Left lung (tissue), 10 donors: Measurements from ENCODE around the gene CACNA1I. TPM values are rescaled to one million over a fixed set of nuclear protein-coding genes. Genes with fewer than 3 reads are reported as not detected.

Experiments used
- ATAC-seq: fragments of 200-7000 bp; cut with Tn5 transposase; one replicate; pipeline ENCODE4 v1.9.1; 2020; ENCODE audit warnings: moderate library complexity
- DNase-seq, 4 donors: peaks; one replicate each; pipeline ENCODE4 v3.0.0-alpha.2; 2013 to 2020
- H3K27ac ChIP-seq, 2 donors: fragments of 200-600 bp; sonication (generic) in 1 of 2; one replicate each; pipeline versions ENCODE4 v1.5.0 to v1.8.0; 2020 to 2021
- H3K27me3 ChIP-seq, 2 donors: fragments of 200-600 bp; sonication (generic) in 1 of 2; one replicate each; pipeline versions ENCODE4 v1.5.0 to v1.8.0; 2020 to 2021
- H3K36me3 ChIP-seq, 2 donors: fragments of 200-600 bp; sonication (generic) in 1 of 2; one replicate each; pipeline versions ENCODE4 v1.5.0 to v1.8.0; 2020 to 2021
- H3K4me1 ChIP-seq, 2 donors: fragments of 200-600 bp; one replicate each; pipeline ENCODE4 v1.8.0; 2021
- H3K4me3 ChIP-seq, 2 donors: fragments of 200-600 bp; sonication (generic) in 1 of 2; one replicate each; pipeline versions ENCODE4 v1.5.0 to v1.8.0; 2020 to 2021; ENCODE audit warnings: mild to moderate bottlenecking in 1 of 2
- H3K9me3 ChIP-seq, 2 donors: fragments of 200-600 bp; sonication (generic) in 1 of 2; one replicate each; pipeline versions ENCODE4 v1.5.0 to v1.8.0; 2020 to 2021
- intact Hi-C, 2 donors: fragments of 100-400 bp; cut with DNase I; formaldehyde crosslinking; loops; one replicate each; pipeline versions ENCODE4 v1.11.2 to v1.14.2; 2022
- polyA plus RNA-seq, 6 donors: library from polyadenylated mRNA; unstranded; fragments of 120-200 nt; gene quantifications; one replicate each; pipeline ENCODE4 v1.2.1, GENCODE V29; 2013; ENCODE audit not compliant: insufficient read length in 6 of 6
- total RNA-seq, 2 donors: library from RNA; stranded (reverse); fragmentation: NEBNext Ultra II Directional; extraction: Animal tissue kit (Norgen Biotek cat#: 25700); gene quantifications; one replicate each; pipeline ENCODE4 v1.2.1, GENCODE V29; 2021
- TF ChIP-seq, protein P1 (sequence below), 2 donors: fragments of 200-600 bp; sonication (generic) in 1 of 2; IDR thresholded peaks; one replicate each; pipeline versions ENCODE4 v1.5.0 to v1.8.0; 2021; ENCODE audit warnings: antibody characterized with exemption in 2 of 2
- donor health status: DM: no; HTN: yes; CAD: no.
- donor health status: DM: no; HTN: no; CAD: no.

Gene CACNA1I
- total and polyA plus RNA-seq, 8 donors: 0.03 to 0.35 (median 0.09) TPM

DNA sequence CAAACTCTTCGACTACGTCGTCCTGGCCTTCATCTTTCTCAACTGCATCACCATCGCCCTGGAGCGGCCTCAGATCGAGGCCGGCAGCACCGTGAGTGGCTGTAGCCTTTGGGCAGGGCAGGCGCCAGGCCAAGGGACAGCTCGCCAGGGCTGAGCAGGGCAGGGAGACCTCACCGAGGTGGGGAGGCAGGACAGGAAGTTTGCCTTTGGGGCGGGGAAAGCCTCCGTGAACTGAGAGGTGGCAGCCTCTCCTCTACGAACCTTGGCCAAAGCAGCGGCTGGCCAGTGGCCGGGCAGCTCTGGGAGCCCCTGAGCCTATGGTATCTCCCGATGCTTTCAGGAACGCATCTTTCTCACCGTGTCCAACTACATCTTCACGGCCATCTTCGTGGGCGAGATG, 93.2 kb downstream of the CACNA1I start:
- peaks cover 0 to 2% of the 10 kb centered on the region in 2 donors for H3K9me3 ChIP-seq
- DNase-seq (no peak), ATAC-seq (no peak)
- H3K4me1 ChIP-seq: peaks cover 3 to 8% of the 10 kb centered on the region in 2 donors
- no peak overlapping the region for H3K4me3 ChIP-seq
- no peak overlapping the region for H3K27ac ChIP-seq
- intact Hi-C loops: no loop called here
- no peaks in the 10 kb centered on the region for H3K36me3 ChIP-seq
- TF ChIP-seq, protein P1, sequence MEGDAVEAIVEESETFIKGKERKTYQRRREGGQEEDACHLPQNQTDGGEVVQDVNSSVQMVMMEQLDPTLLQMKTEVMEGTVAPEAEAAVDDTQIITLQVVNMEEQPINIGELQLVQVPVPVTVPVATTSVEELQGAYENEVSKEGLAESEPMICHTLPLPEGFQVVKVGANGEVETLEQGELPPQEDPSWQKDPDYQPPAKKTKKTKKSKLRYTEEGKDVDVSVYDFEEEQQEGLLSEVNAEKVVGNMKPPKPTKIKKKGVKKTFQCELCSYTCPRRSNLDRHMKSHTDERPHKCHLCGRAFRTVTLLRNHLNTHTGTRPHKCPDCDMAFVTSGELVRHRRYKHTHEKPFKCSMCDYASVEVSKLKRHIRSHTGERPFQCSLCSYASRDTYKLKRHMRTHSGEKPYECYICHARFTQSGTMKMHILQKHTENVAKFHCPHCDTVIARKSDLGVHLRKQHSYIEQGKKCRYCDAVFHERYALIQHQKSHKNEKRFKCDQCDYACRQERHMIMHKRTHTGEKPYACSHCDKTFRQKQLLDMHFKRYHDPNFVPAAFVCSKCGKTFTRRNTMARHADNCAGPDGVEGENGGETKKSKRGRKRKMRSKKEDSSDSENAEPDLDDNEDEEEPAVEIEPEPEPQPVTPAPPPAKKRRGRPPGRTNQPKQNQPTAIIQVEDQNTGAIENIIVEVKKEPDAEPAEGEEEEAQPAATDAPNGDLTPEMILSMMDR (IDR thresholded peaks at IDR 0.05): no peak
- peaks cover 39 to 97% of the 10 kb centered on the region in 2 donors for H3K27me3 ChIP-seq

DNA sequence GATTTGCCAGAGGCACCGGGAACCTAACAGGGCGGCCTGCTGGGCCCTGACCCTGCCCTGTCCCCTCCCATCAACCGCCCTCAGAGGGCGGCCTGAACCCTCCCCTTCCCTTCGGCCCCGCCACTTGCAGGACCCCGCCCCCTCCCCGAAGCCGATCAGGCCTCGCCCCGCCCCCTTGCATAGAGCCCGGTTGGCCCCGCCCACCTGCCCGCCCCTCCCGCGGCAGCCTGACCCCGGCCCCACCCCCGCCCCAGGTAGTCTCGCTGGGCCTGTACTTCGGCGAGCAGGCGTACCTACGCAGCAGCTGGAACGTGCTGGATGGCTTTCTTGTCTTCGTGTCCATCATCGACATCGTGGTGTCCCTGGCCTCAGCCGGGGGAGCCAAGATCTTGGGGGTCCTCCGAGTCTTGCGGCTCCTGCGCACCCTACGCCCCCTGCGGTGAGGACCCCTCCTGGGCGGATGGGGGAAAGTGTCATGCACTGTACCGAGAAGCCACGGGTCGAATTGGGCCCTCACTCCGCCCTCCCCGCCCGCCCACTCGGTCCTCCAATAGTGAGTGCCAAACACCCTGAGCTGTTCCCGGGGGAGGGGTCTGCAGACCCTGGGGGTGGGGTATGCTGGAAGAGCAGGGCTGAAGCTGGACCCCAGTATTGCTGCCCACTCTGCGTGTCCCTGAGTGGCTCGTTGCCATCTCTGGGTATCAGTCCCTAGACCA, 94.1 kb downstream of the CACNA1I start:
- no peak for ATAC-seq
- Histone ChIP-seq H3K36me3 (no peaks in the 10 kb centered on the region), H3K9me3 (peaks cover 0 to 2% of the 10 kb centered on the region in 2 donors), H3K27ac (no peak overlapping the region), H3K27me3 (peaks cover 39 to 88% of the 10 kb centered on the region in 2 donors), H3K4me1 (peaks cover 3 to 8% of the 10 kb centered on the region in 2 donors), H3K4me3 (no peak overlapping the region)
- no peak for DNase-seq
- intact Hi-C loops: no loop called here
- TF ChIP-seq, protein P1 (IDR thresholded peaks at IDR 0.05): no peak

DNA sequence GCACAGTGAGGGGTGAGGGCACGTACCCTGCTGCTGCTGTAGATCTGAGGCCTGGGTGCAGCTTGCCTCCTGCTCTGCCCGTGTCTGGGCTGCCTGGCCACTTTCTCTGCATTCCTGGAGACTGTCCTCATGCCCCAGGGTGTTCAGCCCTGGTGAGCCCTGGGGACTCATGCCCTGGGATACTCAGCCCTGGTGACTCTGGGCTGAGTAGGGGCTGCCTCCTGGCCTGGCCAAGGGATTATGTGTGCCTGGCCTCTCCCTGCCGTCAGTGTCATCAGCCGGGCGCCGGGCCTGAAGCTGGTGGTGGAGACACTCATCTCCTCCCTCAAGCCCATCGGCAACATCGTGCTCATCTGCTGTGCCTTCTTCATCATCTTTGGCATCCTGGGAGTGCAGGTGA, 94.7 kb downstream of the CACNA1I start:
- Histone ChIP-seq H3K9me3 (peaks cover 0 to 3% of the 10 kb centered on the region in 2 donors), H3K27me3 (peaks cover 39 to 82% of the 10 kb centered on the region in 2 donors), H3K27ac (no peak overlapping the region), H3K4me1 (peaks cover 3 to 8% of the 10 kb centered on the region in 2 donors), H3K36me3 (no peaks in the 10 kb centered on the region), H3K4me3 (no peak overlapping the region)
- DNase-seq: no peak
- TF ChIP-seq, protein P1 (IDR thresholded peaks at IDR 0.05): no peak
- intact Hi-C loops: no loop called here
- ATAC-seq: no peak

DNA sequence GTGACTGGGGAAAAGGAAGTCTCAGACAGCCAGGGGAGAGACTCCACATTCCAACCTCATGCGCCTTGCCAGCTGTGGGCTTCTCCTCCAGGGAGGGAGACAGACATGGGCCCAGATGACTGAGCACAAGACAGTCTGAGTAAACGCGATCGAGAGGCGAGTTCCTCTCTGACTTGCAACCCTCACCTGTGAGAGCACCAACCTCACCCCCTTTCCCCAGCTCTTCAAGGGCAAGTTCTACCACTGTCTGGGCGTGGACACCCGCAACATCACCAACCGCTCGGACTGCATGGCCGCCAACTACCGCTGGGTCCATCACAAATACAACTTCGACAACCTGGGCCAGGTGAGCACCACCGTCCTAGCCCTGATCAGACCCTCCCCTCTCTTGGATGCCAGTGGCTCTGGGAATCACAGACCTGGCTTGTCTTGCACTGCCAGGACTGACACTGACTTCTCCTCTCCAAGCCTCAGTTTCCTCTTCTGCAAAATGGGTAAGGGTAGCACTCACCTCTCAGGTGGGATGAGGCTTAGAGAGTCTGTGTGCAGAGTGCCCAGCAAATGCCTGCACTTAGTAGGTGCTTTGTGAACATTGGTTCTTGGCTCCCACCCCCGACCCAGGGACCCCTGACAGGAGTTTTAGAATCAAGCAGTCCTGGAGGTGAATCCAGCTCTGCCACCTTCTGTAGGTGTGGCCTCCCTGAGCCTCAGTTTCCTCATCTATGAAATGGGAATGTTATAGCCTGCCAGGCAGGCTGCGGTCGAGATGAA, 95.3 kb downstream of the CACNA1I start:
- no peak for ATAC-seq
- H3K27ac ChIP-seq: no peak overlapping the region
- H3K27me3 ChIP-seq: peaks cover 39 to 76% of the 10 kb centered on the region in 2 donors

More for the DNA sequence above, 95.3 kb downstream of the CACNA1I start:
- Histone ChIP-seq H3K36me3 (no peaks in the 10 kb centered on the region), H3K9me3 (peaks cover 0 to 9% of the 10 kb centered on the region in 2 donors), H3K4me3 (no peak overlapping the region), H3K4me1 (peaks cover 3 to 8% of the 10 kb centered on the region in 2 donors)
- intact Hi-C loops: no loop called here
- no peak for DNase-seq
- TF ChIP-seq, protein P1 (IDR thresholded peaks at IDR 0.05): no peak
